Astrocyte (in vitro differentiated cells and primary cell): Measurements from ENCODE around the gene DENND1C. TPM values are rescaled to one million over a fixed set of nuclear protein-coding genes. Genes with fewer than 3 reads are reported as not detected.

Source experiments
- DNase-seq: peaks from one replicate; pipeline ENCODE4 v3.0.0-alpha.2; 2010; ENCODE audit warnings: low read depth
- FAIRE-seq: peaks from 2 replicates; lab custom pipeline; 2011; peaks lifted over from hg19 to GRCh38; lab: Jason Lieb, UNC
- H2AFZ ChIP-seq: 2 replicates; pipeline ENCODE4 v1.6.0; 2012; ENCODE audit warnings: low read depth, low read length, inconsistent platforms
- H3K27ac ChIP-seq: 2 replicates; pipeline ENCODE4 v1.5.1; 2011; ENCODE audit warnings: low read depth, low read length, inconsistent platforms
- H3K27me3 ChIP-seq: 2 replicates; pipeline ENCODE4 v1.6.0; 2011; ENCODE audit warnings: low read length, inconsistent platforms; ENCODE audit not compliant: insufficient read depth
- H3K36me3 ChIP-seq: 2 replicates; pipeline ENCODE4 v1.5.1; 2011; ENCODE audit warnings: low read length, inconsistent platforms; ENCODE audit not compliant: insufficient read depth
- H3K4me1 ChIP-seq: 2 replicates; pipeline ENCODE4 v1.5.1; 2011; ENCODE audit warnings: low read length, inconsistent platforms; ENCODE audit not compliant: insufficient read depth
- H3K4me2 ChIP-seq: 2 replicates; pipeline ENCODE4 v1.6.0; 2012; ENCODE audit warnings: low read length, inconsistent platforms
- H3K4me3 ChIP-seq: 2 replicates; pipeline ENCODE4 v1.5.1; 2011; ENCODE audit warnings: low read depth, mild to moderate bottlenecking, low read length, inconsistent platforms; ENCODE audit not compliant: insufficient read depth
- H3K79me2 ChIP-seq: 2 replicates; pipeline ENCODE4 v1.6.0; 2012; ENCODE audit warnings: mild to moderate bottlenecking, low read length, inconsistent platforms; ENCODE audit not compliant: insufficient read depth
- H3K9ac ChIP-seq: 2 replicates; pipeline ENCODE4 v1.6.0; 2012; ENCODE audit warnings: mild to moderate bottlenecking, low read length, inconsistent platforms
- H3K9me3 ChIP-seq: 2 replicates; pipeline ENCODE4 v1.5.1; 2012; ENCODE audit warnings: low read depth, mild to moderate bottlenecking, low read length, inconsistent platforms; ENCODE audit not compliant: insufficient read depth
- H4K20me1 ChIP-seq: 2 replicates; pipeline ENCODE4 v1.6.0; 2012; ENCODE audit warnings: low read length, inconsistent platforms; ENCODE audit not compliant: insufficient read depth
- H3K27ac Mint-ChIP-seq: one replicate; pipeline ENCODE4 v1.8.0; 2021; ENCODE audit warnings: mild to moderate bottlenecking, mixed read lengths; ENCODE audit not compliant: unreplicated experiment
- H3K27me3 Mint-ChIP-seq: one replicate; pipeline ENCODE4 v1.8.0; 2021; ENCODE audit warnings: low read depth, mixed read lengths; ENCODE audit not compliant: unreplicated experiment
- H3K36me3 Mint-ChIP-seq: one replicate; pipeline ENCODE4 v1.8.0; 2021; ENCODE audit warnings: low read depth, mixed read lengths; ENCODE audit not compliant: unreplicated experiment
- H3K4me1 Mint-ChIP-seq: one replicate; pipeline ENCODE4 v1.8.0; 2021; ENCODE audit warnings: low read depth, mixed read lengths; ENCODE audit not compliant: unreplicated experiment
- H3K4me3 Mint-ChIP-seq: one replicate; pipeline ENCODE4 v1.8.0; 2021; ENCODE audit warnings: mild to moderate bottlenecking, moderate library complexity, mixed read lengths; ENCODE audit not compliant: unreplicated experiment
- H3K9me3 Mint-ChIP-seq: one replicate; pipeline ENCODE4 v1.8.0; 2021; ENCODE audit warnings: mild to moderate bottlenecking, mixed read lengths; ENCODE audit not compliant: unreplicated experiment
- EZH2 ChIP-seq: IDR thresholded peaks from 2 replicates; pipeline ENCODE4 v1.6.1; 2012; ENCODE audit warnings: mild to moderate bottlenecking, low read length, inconsistent platforms; ENCODE audit not compliant: insufficient read depth
- total RNA-seq: library from RNA; stranded (reverse); gene quantifications from 2 replicates; pipeline ENCODE4 v1.2.1, GENCODE V29; 2021
- TF ChIP-seq, protein P1 (sequence below): IDR thresholded peaks from 2 replicates; pipeline ENCODE4 v1.5.1; 2011; ENCODE audit warnings: low read depth, mild to moderate bottlenecking, inconsistent platforms, low read length, moderate library complexity; ENCODE audit not compliant: insufficient read depth

Gene DENND1C
- total RNA-seq, 1 donor from 2014 or later = not detected

- Mint-ChIP-seq H3K9me3 (no peaks in the 10 kb centered on the region), H3K27me3 (peaks cover 9% of the 10 kb centered on the region), H3K4me3 (peak overlapping the region; percentile 91), H3K4me1 (peaks cover 3% of the 10 kb centered on the region), H3K27ac (peak overlapping the region; percentile 76), H3K36me3 (no peaks in the 10 kb centered on the region)
- H3K27ac ChIP-seq = peak overlapping the region; percentile 17
- TF ChIP-seq, protein P1, sequence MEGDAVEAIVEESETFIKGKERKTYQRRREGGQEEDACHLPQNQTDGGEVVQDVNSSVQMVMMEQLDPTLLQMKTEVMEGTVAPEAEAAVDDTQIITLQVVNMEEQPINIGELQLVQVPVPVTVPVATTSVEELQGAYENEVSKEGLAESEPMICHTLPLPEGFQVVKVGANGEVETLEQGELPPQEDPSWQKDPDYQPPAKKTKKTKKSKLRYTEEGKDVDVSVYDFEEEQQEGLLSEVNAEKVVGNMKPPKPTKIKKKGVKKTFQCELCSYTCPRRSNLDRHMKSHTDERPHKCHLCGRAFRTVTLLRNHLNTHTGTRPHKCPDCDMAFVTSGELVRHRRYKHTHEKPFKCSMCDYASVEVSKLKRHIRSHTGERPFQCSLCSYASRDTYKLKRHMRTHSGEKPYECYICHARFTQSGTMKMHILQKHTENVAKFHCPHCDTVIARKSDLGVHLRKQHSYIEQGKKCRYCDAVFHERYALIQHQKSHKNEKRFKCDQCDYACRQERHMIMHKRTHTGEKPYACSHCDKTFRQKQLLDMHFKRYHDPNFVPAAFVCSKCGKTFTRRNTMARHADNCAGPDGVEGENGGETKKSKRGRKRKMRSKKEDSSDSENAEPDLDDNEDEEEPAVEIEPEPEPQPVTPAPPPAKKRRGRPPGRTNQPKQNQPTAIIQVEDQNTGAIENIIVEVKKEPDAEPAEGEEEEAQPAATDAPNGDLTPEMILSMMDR = no peak
- no peak for TF ChIP-seq EZH2
- DNase-seq (peak; percentile 88), FAIRE-seq (no peak)
- H2AFZ ChIP-seq = peak overlapping the region; percentile 96
- peak overlapping the region; percentile 93 for H3K4me2 ChIP-seq
- H3K27me3 ChIP-seq = no peaks in the 10 kb centered on the region
- H3K4me1 ChIP-seq = peaks cover 7% of the 10 kb centered on the region
- no peaks in the 10 kb centered on the region for H3K9me3 ChIP-seq
- H3K4me3 ChIP-seq = peak overlapping the region; percentile 60
- no peaks in the 10 kb centered on the region for H3K36me3 ChIP-seq
- no peaks in the 10 kb centered on the region for H4K20me1 ChIP-seq
- peak overlapping the region; percentile 81 for H3K9ac ChIP-seq
- no peaks in the 10 kb centered on the region for H3K79me2 ChIP-seq
These were observed 34.6 kb upstream of the DENND1C start for GRCh38 chr19:6516018-6516658.

DNA sequence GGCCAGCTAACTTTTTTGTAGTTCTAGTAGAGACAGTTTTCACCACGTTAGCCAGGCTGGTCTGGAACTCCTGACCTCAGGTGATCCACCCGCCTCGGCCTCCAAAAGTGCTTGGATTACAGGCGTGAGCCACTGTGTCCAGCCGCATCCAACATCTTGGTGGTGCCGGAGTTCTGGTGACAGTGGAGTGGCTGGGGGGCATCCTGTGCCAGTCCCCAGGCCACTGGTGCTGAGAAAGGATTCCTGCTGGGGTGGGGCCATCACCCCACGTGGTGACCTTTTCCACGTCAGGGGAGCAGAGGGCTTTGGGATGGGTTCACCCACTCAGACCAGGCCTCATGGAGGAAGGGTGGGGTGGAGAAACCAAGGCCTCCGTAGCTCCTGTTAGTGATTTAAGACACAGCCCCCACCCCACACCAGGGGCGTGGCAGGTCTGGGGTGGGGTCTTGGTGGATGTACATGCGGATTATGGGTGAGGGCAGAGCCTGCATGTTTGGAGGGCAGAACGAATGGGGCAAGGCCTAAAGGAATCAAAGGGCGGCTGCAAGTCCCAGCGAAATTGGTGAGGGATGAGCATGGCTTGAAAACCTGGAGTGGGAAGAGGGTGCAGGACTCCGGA lies 33.4 kb upstream of the DENND1C start:
- no peak overlapping the region for H3K9ac ChIP-seq
- no peaks in the 10 kb centered on the region for H3K36me3 Mint-ChIP-seq
- H3K4me1 Mint-ChIP-seq = peaks cover 3% of the 10 kb centered on the region
- H3K27me3 Mint-ChIP-seq = peaks cover 9% of the 10 kb centered on the region
- H4K20me1 ChIP-seq = no peaks in the 10 kb centered on the region
- TF ChIP-seq EZH2 = no peak
- TF ChIP-seq, protein P1 = no peak
- no peak overlapping the region for H3K4me3 Mint-ChIP-seq
- no peaks in the 10 kb centered on the region for H3K27me3 ChIP-seq
- FAIRE-seq = no peak
- no peaks in the 10 kb centered on the region for H3K36me3 ChIP-seq
- H3K9me3 Mint-ChIP-seq = no peaks in the 10 kb centered on the region
- H3K4me1 ChIP-seq = peaks cover 7% of the 10 kb centered on the region
- H3K4me2 ChIP-seq = no peak overlapping the region
- no peak overlapping the region for H3K4me3 ChIP-seq
- no peak overlapping the region for H3K27ac ChIP-seq
- no peak overlapping the region for H3K27ac Mint-ChIP-seq
- H3K79me2 ChIP-seq = no peaks in the 10 kb centered on the region
- H2AFZ ChIP-seq = no peak overlapping the region
- DNase-seq = no peak
- no peaks in the 10 kb centered on the region for H3K9me3 ChIP-seq

DNA sequence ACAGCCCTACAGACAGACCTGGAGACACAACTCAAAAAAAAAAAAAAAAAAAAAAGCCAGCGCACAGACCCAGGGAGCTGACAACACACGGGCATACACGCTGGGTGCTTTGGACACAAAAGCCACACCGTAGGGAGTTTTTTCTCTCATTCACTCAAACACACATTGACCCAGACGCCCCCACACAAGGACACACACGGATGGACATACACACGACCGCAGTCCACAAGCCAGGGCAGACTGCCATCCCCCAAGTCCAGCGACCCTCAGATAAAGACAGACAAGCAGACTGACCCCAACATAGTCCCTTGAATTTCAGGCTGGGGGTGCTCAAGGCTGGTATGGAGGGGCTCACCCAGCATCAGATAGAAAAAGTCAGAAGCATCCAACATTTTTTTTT lies 32.5 kb upstream of the DENND1C start:
- DNase-seq = no peak
- H2AFZ ChIP-seq = no peak overlapping the region
- H3K9ac ChIP-seq = no peak overlapping the region
- no peaks in the 10 kb centered on the region for H4K20me1 ChIP-seq
- Mint-ChIP-seq H3K36me3 (no peaks in the 10 kb centered on the region), H3K9me3 (no peaks in the 10 kb centered on the region), H3K4me1 (no peaks in the 10 kb centered on the region), H3K27ac (no peak overlapping the region), H3K4me3 (no peak overlapping the region), H3K27me3 (peaks cover 6% of the 10 kb centered on the region)
- FAIRE-seq = no peak
- H3K36me3 ChIP-seq = no peaks in the 10 kb centered on the region
- no peak overlapping the region for H3K27ac ChIP-seq
- no peak overlapping the region for H3K4me2 ChIP-seq
- no peaks in the 10 kb centered on the region for H3K9me3 ChIP-seq
- H3K27me3 ChIP-seq = no peaks in the 10 kb centered on the region
- no peak for TF ChIP-seq EZH2
- TF ChIP-seq, protein P1 = no peak
- H3K4me1 ChIP-seq = peaks cover under 1% of the 10 kb centered on the region
- H3K4me3 ChIP-seq = no peak overlapping the region
- H3K79me2 ChIP-seq = no peaks in the 10 kb centered on the region
